HG03521 (cell line): Measurements from ENCODE around the gene PTMA.
"Not testable (repeated sequence)": the region's sequence is repeated elsewhere in the genome, so short reads cannot be mapped to it uniquely, and the experiment has no call there.

Experiments used
- ATAC-seq: cut with Tn5 transposase; IDR thresholded peaks from one replicate; pipeline ENCODE4 v1.9.1; 2021; ENCODE audit warnings: mild to moderate bottlenecking, moderate library complexity; ENCODE audit not compliant: unreplicated experiment

PTMA gene

DNA sequence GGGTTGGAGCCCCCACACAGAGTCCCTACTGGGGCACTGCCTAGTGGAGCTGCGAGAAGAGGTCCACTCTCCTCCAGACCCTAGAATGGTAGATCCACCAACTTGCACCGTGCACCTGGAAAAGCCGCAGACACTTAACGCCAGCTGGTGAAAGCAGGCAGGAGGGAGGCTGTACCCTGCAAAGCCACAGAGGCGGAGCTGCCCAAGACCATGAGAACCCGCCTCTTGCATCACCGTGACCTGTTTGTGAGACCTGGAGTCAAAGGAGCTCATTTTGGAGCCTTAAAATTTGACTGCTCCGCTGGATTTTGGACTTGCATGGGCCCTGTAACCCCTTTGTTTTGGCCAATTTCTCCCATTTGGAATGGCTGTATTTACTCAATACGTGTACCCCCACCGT lies 40.7 kb downstream of the PTMA start:
- not testable (repeated sequence) for ATAC-seq

DNA sequence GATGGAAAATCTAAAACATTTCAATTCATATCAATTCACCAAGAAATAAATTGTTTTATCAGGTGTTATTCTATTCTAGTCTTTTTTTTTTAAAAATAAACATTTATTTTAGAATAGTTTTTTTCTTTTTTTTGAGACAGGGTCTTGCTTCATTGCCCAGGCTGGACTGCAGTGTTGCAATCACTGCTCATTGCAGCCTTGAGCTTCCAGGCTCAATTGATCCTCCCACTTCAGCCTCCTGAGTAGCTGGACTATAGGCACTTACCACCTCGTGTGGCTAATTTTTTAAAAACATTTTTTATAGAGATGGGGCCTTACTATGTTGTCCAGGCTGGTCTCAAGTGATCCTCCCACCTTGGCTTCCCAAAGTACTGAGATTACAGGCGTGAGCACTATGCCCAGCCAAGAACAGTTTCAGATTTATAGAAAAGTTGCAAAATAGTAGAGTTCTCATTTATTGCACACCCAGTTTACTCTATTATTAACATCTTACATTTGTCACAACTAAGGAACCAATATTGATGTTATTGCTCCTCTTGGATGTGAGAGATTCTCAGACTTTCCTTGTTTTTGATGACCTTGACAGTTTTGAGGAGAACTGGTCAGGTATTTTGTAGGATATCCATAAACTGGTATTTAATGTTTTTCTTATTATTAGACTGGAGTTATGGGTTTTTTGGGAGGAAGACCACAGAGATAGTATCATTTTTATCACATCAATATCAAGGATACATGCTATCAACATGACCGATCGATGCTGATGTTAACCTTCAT lies 42.9 kb downstream of the PTMA start:
- no peak for ATAC-seq

DNA sequence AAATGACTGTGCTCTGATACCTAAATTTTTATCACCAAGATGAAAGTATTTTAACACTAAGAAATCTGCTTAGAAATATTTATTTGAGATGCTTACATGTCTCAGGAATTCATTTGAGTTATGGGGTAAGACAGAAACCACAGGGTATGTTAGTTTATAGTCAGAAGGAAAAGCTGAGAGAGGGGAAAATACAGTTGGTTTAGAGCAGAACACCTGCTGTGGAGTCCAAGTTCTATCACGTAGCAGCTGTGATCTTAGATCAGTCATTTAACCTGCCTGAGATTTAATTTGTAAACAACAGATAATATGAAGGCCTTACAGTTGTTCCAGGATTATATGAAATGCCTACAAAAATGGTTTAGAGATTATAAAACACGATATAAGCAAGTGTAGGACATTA lies 43.7 kb downstream of the PTMA start:
- no peak for ATAC-seq

DNA sequence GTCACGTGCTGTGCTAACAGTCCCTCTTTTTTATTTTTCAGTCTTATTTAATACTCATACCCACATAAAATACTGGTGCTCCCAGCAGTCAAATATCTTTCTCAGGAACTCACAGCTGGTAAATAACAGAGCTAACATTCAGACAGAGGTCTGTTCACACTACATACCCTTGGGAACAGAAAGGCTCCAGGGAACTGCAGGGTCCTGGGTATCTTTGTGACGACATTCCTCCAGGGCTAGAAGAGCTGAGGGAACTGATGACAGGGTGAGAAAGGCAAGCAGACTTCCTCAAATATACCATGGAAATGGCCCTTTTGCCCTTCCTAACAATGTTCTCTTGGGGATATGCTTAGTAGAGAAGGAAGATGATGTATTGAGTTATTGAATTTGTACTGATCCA lies 53.4 kb downstream of the PTMA start:
- no peak for ATAC-seq
